ENCODE results near the gene PLEKHA6.

PLEKHA6 gene

GRCh38 chr1:204396015-204396583 lies 36.4 kb upstream of the PLEKHA6 start:
- DNase-seq, result no peak
- peaks cover 14% of the 10 kb centered on the region for H3F3A ChIP-seq (ENCODE audit: insufficient read depth, low read length)
- no peaks in the 10 kb centered on the region for H3K36me3 ChIP-seq (replicated peaks; ENCODE audit: insufficient read depth, low read length)
- H3K9me2 ChIP-seq (replicated peaks; ENCODE audit: insufficient read depth, low read length), result no peaks in the 10 kb centered on the region
- no peaks in the 10 kb centered on the region for H3K79me2 ChIP-seq (ENCODE audit: low read length)
- no peaks in the 10 kb centered on the region for H4K20me1 ChIP-seq (ENCODE audit: insufficient read depth, low read length)
- no peak overlapping the region for H2AFZ ChIP-seq (ENCODE audit: low read length)
- no peaks in the 10 kb centered on the region for H3K27me3 ChIP-seq (replicated peaks; ENCODE audit: insufficient read depth, low read length)
- H3K9ac ChIP-seq (ENCODE audit: low read length), result no peak overlapping the region
- no peak overlapping the region for H3K4me2 ChIP-seq (ENCODE audit: low read depth, low read length)
- TF ChIP-seq EZH2phosphoT487 (IDR thresholded peaks at IDR 0.05; ENCODE audit: low read length) (no peak), EZH2 (optimal IDR thresholded peaks at IDR 0.05; ENCODE audit: low read depth, low read length) (no peak), CTCF (IDR thresholded peaks at IDR 0.05; ENCODE audit: low read length) (no peak)
- no peaks in the 10 kb centered on the region for H3K4me1 ChIP-seq (ENCODE audit: low read length)
- H3K27ac ChIP-seq (ENCODE audit: low read length), result no peak overlapping the region
- H3K9me3 ChIP-seq (replicated peaks; ENCODE audit: insufficient read depth, low read length), result no peaks in the 10 kb centered on the region
- no peak overlapping the region for H3K4me3 ChIP-seq (ENCODE audit: low read length)

GRCh38 chr1:204391629-204392028 lies 31.9 kb upstream of the PLEKHA6 start:
- Histone ChIP-seq H3F3A (ENCODE audit: insufficient read depth, low read length) (no peaks in the 10 kb centered on the region), H3K36me3 (replicated peaks; ENCODE audit: insufficient read depth, low read length) (no peaks in the 10 kb centered on the region), H3K9ac (ENCODE audit: low read length) (no peak overlapping the region), H3K9me2 (replicated peaks; ENCODE audit: insufficient read depth, low read length) (no peaks in the 10 kb centered on the region), H3K27me3 (replicated peaks; ENCODE audit: insufficient read depth, low read length) (no peaks in the 10 kb centered on the region), H3K4me2 (ENCODE audit: low read depth, low read length) (no peak overlapping the region), H3K4me1 (ENCODE audit: low read length) (no peaks in the 10 kb centered on the region), H2AFZ (ENCODE audit: low read length) (no peak overlapping the region), H3K27ac (ENCODE audit: low read length) (no peak overlapping the region), H3K9me3 (replicated peaks; ENCODE audit: insufficient read depth, low read length) (no peaks in the 10 kb centered on the region), H4K20me1 (ENCODE audit: insufficient read depth, low read length) (no peaks in the 10 kb centered on the region), H3K4me3 (ENCODE audit: low read length) (no peak overlapping the region), H3K79me2 (ENCODE audit: low read length) (no peaks in the 10 kb centered on the region)
- TF ChIP-seq EZH2 (optimal IDR thresholded peaks at IDR 0.05; ENCODE audit: low read depth, low read length) (no peak), CTCF (IDR thresholded peaks at IDR 0.05; ENCODE audit: low read length) (no peak), EZH2phosphoT487 (IDR thresholded peaks at IDR 0.05; ENCODE audit: low read length) (no peak)
- no peak for DNase-seq

- no peaks in the 10 kb centered on the region for H4K20me1 ChIP-seq (ENCODE audit: insufficient read depth, low read length)
- no peaks in the 10 kb centered on the region for H3F3A ChIP-seq (ENCODE audit: insufficient read depth, low read length)
- H3K4me3 ChIP-seq (ENCODE audit: low read length), result no peak overlapping the region
- TF ChIP-seq CTCF (IDR thresholded peaks at IDR 0.05; ENCODE audit: low read length) (no peak), EZH2phosphoT487 (IDR thresholded peaks at IDR 0.05; ENCODE audit: low read length) (no peak), EZH2 (optimal IDR thresholded peaks at IDR 0.05; ENCODE audit: low read depth, low read length) (no peak)
- no peaks in the 10 kb centered on the region for H3K36me3 ChIP-seq (replicated peaks; ENCODE audit: insufficient read depth, low read length)
- no peak overlapping the region for H3K4me2 ChIP-seq (ENCODE audit: low read depth, low read length)
- H3K27me3 ChIP-seq (replicated peaks; ENCODE audit: insufficient read depth, low read length), result no peaks in the 10 kb centered on the region
- H3K9me3 ChIP-seq (replicated peaks; ENCODE audit: insufficient read depth, low read length), result no peaks in the 10 kb centered on the region
- H3K9ac ChIP-seq (ENCODE audit: low read length), result no peak overlapping the region
- DNase-seq, result no peak
- H3K27ac ChIP-seq (ENCODE audit: low read length), result no peak overlapping the region
- no peaks in the 10 kb centered on the region for H3K79me2 ChIP-seq (ENCODE audit: low read length)
- no peaks in the 10 kb centered on the region for H3K9me2 ChIP-seq (replicated peaks; ENCODE audit: insufficient read depth, low read length)
- no peak overlapping the region for H2AFZ ChIP-seq (ENCODE audit: low read length)
- H3K4me1 ChIP-seq (ENCODE audit: low read length), result no peaks in the 10 kb centered on the region
Observed at GRCh38 chr1:204390751-204391466, 31.2 kb upstream of the PLEKHA6 start.

Measured in MM.1S (cell line).